NAMALWA (cell line): Measurements from ENCODE around the gene KRR1.

ENCODE experiments used
- DNase-seq: peaks from one replicate; pipeline ENCODE4 v3.0.0-alpha.2; 2015; ENCODE audit warnings: low spot score

The KRR1 gene

GRCh38 chr12:75511116-75512048 is at the start of gene KRR1:
Gene KRR1 (minus strand): TSS chr12:75511609. CDS start chr12:75511597, 12 bp downstream.
- peak; percentile 97 for DNase-seq

- DNase-seq = peak; percentile 16
These were observed 48.8 kb upstream of the KRR1 start for GRCh38 chr12:75560167-75560566.

GRCh38 chr12:75558287-75558686 is 46.9 kb upstream of the KRR1 start:
- no peak for DNase-seq

GRCh38 chr12:75556311-75556899 is 45.0 kb upstream of the KRR1 start:
- no peak for DNase-seq

- no peak for DNase-seq
These were observed 43.1 kb upstream of the KRR1 start for GRCh38 chr12:75554556-75554880.

- no peak for DNase-seq
These were observed 42.6 kb upstream of the KRR1 start for GRCh38 chr12:75553836-75554555.

- no peak for DNase-seq
These were observed 42.0 kb upstream of the KRR1 start for GRCh38 chr12:75553398-75553797.

- DNase-seq = no peak
These were observed 40.1 kb upstream of the KRR1 start for GRCh38 chr12:75551477-75551876.

GRCh38 chr12:75550401-75551240 is 39.2 kb upstream of the KRR1 start:
- DNase-seq = no peak

- DNase-seq = no peak
These were observed 38.6 kb upstream of the KRR1 start for GRCh38 chr12:75549989-75550388.

GRCh38 chr12:75548879-75549278 is 37.5 kb upstream of the KRR1 start:
- DNase-seq = no peak

GRCh38 chr12:75545636-75546035 is 34.2 kb upstream of the KRR1 start:
- no peak for DNase-seq

- DNase-seq = no peak
These were observed 32.1 kb upstream of the KRR1 start for GRCh38 chr12:75543529-75543928.

- no peak for DNase-seq
These were observed 31.5 kb upstream of the KRR1 start for GRCh38 chr12:75542942-75543341.

GRCh38 chr12:75539889-75540288 is 28.5 kb upstream of the KRR1 start:
- DNase-seq = no peak

- no peak for DNase-seq
These were observed 21.8 kb upstream of the KRR1 start for GRCh38 chr12:75533239-75533638.

GRCh38 chr12:75529826-75530225 is 18.4 kb upstream of the KRR1 start:
- no peak for DNase-seq

- no peak for DNase-seq
These were observed 17.9 kb upstream of the KRR1 start for GRCh38 chr12:75529316-75529715.

GRCh38 chr12:75528692-75529091 is 17.3 kb upstream of the KRR1 start:
- no peak for DNase-seq

- DNase-seq = no peak
These were observed 16.9 kb upstream of the KRR1 start for GRCh38 chr12:75528272-75528671.

GRCh38 chr12:75526655-75527511 is 15.5 kb upstream of the KRR1 start:
- peak; percentile 78 for DNase-seq
